BLaER1 treated with 17β-estradiol and CSF1 and Interleukin-3, amounts not matched to agents 10 nM and 100 nM (cell line): ENCODE measurements around the gene TMEM179.

Source experiments
- H3K27ac ChIP-seq, 11 experiments: shearing (Covaris generic); formaldehyde crosslinking; 2 replicates each; pipeline ENCODE4 v1.8.1; 2022
- H3K27me3 ChIP-seq, 11 experiments: shearing (Covaris generic); formaldehyde crosslinking; 2 replicates each; pipeline ENCODE4 v1.8.1; 2022
- H3K36me3 ChIP-seq, 11 experiments: shearing (Covaris generic); formaldehyde crosslinking; 2 replicates each; pipeline ENCODE4 v1.8.1; 2022
- H3K4me1 ChIP-seq, 10 experiments: shearing (Covaris generic); formaldehyde crosslinking; 2 replicates each; pipeline ENCODE4 v1.8.1; 2022
- H3K4me2 ChIP-seq, 11 experiments: shearing (Covaris generic); formaldehyde crosslinking; 2 replicates each; pipeline ENCODE4 v1.8.1; 2022
- H3K4me3 ChIP-seq, 10 experiments: shearing (Covaris generic); formaldehyde crosslinking; 2 replicates each; pipeline ENCODE4 v1.8.1; 2022
- H3K9ac ChIP-seq, 11 experiments: shearing (Covaris generic); formaldehyde crosslinking; 2 replicates each; pipeline ENCODE4 v1.8.1; 2022
- H3K9me3 ChIP-seq, 11 experiments: shearing (Covaris generic); formaldehyde crosslinking; replicated peaks in 1 of 11; 2 replicates each; pipeline ENCODE4 v1.8.1; 2022
- H4K20me1 ChIP-seq, 11 experiments: shearing (Covaris generic); formaldehyde crosslinking; 2 replicates each; pipeline ENCODE4 v1.8.1; 2022
- Cebpa-rat ChIP-seq, 11 experiments: shearing (Covaris generic); IDR thresholded peaks; 2 replicates each; pipeline ENCODE4 v1.8.1; 2022

The TMEM179 gene

GRCh38 chr14:104548802-104549535, 55.6 kb downstream of the TMEM179 start:
- Histone ChIP-seq H3K9ac (no peak overlapping the region), H3K4me3 (no peak overlapping the region), H3K9me3 (no peaks in the 10 kb centered on the region), H3K4me1 (peaks cover 0 to 8% (median 0%) of the 10 kb centered on the region in 10 experiments; a peak in 3 of 20 replicates), H4K20me1 (peaks cover 0 to 1% (median 0%) of the 10 kb centered on the region in 11 experiments; a peak in 2 of 22 replicates), H3K4me2 (no peak overlapping the region), H3K27me3 (no peaks in the 10 kb centered on the region), H3K36me3 (no peaks in the 10 kb centered on the region), H3K27ac (no peak overlapping the region)
- TF ChIP-seq Cebpa-rat (IDR thresholded peaks at IDR 0.05) = no peak

- H3K27me3 ChIP-seq = no peaks in the 10 kb centered on the region
- no peak for TF ChIP-seq Cebpa-rat (IDR thresholded peaks at IDR 0.05)
- H3K9me3 ChIP-seq = no peaks in the 10 kb centered on the region
- H3K9ac ChIP-seq = no peak overlapping the region
- no peak overlapping the region for H3K27ac ChIP-seq
- no peaks in the 10 kb centered on the region for H3K36me3 ChIP-seq
- no peak overlapping the region for H3K4me3 ChIP-seq
- no peaks in the 10 kb centered on the region; a peak in 1 of 22 replicates for H4K20me1 ChIP-seq
- no peak overlapping the region for H3K4me2 ChIP-seq
- H3K4me1 ChIP-seq = peaks cover 0 to 8% (median 0%) of the 10 kb centered on the region in 10 experiments; a peak in 3 of 20 replicates
These were observed 56.4 kb downstream of the TMEM179 start for GRCh38 chr14:104547998-104548700.

GRCh38 chr14:104547310-104547997, 57.1 kb downstream of the TMEM179 start:
- H4K20me1 ChIP-seq = no peaks in the 10 kb centered on the region; a peak in 1 of 22 replicates
- H3K9ac ChIP-seq = no peak overlapping the region
- no peaks in the 10 kb centered on the region for H3K27me3 ChIP-seq
- no peak overlapping the region for H3K4me2 ChIP-seq
- H3K4me1 ChIP-seq = peaks cover 0 to 8% (median 0%) of the 10 kb centered on the region in 10 experiments; a peak in 3 of 20 replicates
- no peak overlapping the region for H3K27ac ChIP-seq
- TF ChIP-seq Cebpa-rat (IDR thresholded peaks at IDR 0.05) = no peak
- no peak overlapping the region for H3K4me3 ChIP-seq
- H3K9me3 ChIP-seq = no peaks in the 10 kb centered on the region
- no peaks in the 10 kb centered on the region for H3K36me3 ChIP-seq

GRCh38 chr14:104546591-104547309, 57.8 kb downstream of the TMEM179 start:
- H3K36me3 ChIP-seq = no peaks in the 10 kb centered on the region
- TF ChIP-seq Cebpa-rat (IDR thresholded peaks at IDR 0.05) = no peak
- no peak overlapping the region for H3K27ac ChIP-seq
- peaks cover 0 to 8% (median 0%) of the 10 kb centered on the region in 10 experiments; a peak in 3 of 20 replicates for H3K4me1 ChIP-seq
- no peaks in the 10 kb centered on the region for H3K27me3 ChIP-seq
- no peaks in the 10 kb centered on the region for H3K9me3 ChIP-seq
- no peak overlapping the region for H3K9ac ChIP-seq
- no peaks in the 10 kb centered on the region for H4K20me1 ChIP-seq
- no peak overlapping the region for H3K4me3 ChIP-seq
- no peak overlapping the region for H3K4me2 ChIP-seq

- Histone ChIP-seq H3K27me3 (no peaks in the 10 kb centered on the region), H3K9me3 (no peaks in the 10 kb centered on the region), H3K36me3 (no peaks in the 10 kb centered on the region), H3K4me2 (no peak overlapping the region), H3K4me3 (no peak overlapping the region), H3K9ac (no peak overlapping the region), H3K27ac (no peak overlapping the region), H4K20me1 (no peaks in the 10 kb centered on the region), H3K4me1 (peaks cover 0 to 2% (median 0%) of the 10 kb centered on the region in 10 experiments; a peak in 3 of 20 replicates)
- TF ChIP-seq Cebpa-rat (IDR thresholded peaks at IDR 0.05) = no peak
These were observed 58.5 kb downstream of the TMEM179 start for GRCh38 chr14:104545942-104546501.

GRCh38 chr14:104545151-104545941, 59.2 kb downstream of the TMEM179 start:
- Histone ChIP-seq H4K20me1 (no peaks in the 10 kb centered on the region), H3K4me2 (no peak overlapping the region), H3K4me1 (no peaks in the 10 kb centered on the region), H3K27ac (no peak overlapping the region), H3K9me3 (no peaks in the 10 kb centered on the region), H3K9ac (no peak overlapping the region), H3K36me3 (no peaks in the 10 kb centered on the region), H3K4me3 (no peak overlapping the region), H3K27me3 (no peaks in the 10 kb centered on the region)
- TF ChIP-seq Cebpa-rat (IDR thresholded peaks at IDR 0.05) = no peak

GRCh38 chr14:104544362-104544961, 60.1 kb downstream of the TMEM179 start:
- no peak for TF ChIP-seq Cebpa-rat (IDR thresholded peaks at IDR 0.05)

More at GRCh38 chr14:104544362-104544961, 60.1 kb downstream of the TMEM179 start:
- Histone ChIP-seq H3K4me2 (no peak overlapping the region), H3K4me3 (no peak overlapping the region), H3K4me1 (no peaks in the 10 kb centered on the region), H3K27ac (no peak overlapping the region), H3K9me3 (no peaks in the 10 kb centered on the region), H3K27me3 (no peaks in the 10 kb centered on the region), H4K20me1 (no peaks in the 10 kb centered on the region), H3K9ac (no peak overlapping the region), H3K36me3 (no peaks in the 10 kb centered on the region)
